Activated CD8-positive, alpha-beta memory T cell treated with anti-CD3 and anti-CD28 coated beads, Interleukin-2, amount 50 U/mL, for 24 hours (primary cell): ENCODE measurements around the gene EMID1.

Source experiments
- DNase-seq: peaks from one replicate; pipeline ENCODE4 v3.0.0-alpha.2; 2020; ENCODE audit errors: extremely low read depth

The EMID1 gene

GRCh38 chr22:29291215-29291614, 85.5 kb downstream of the EMID1 start:
- DNase-seq = no peak

- no peak for DNase-seq
Measured at GRCh38 chr22:29292379-29292778, 86.7 kb downstream of the EMID1 start.

- no peak for DNase-seq
Measured at GRCh38 chr22:29298641-29299040, 92.9 kb downstream of the EMID1 start.

GRCh38 chr22:29299136-29299900, 93.6 kb downstream of the EMID1 start:
- no peak for DNase-seq

GRCh38 chr22:29300467-29300806, 94.7 kb downstream of the EMID1 start:
- no peak for DNase-seq

GRCh38 chr22:29300807-29301601, 95.3 kb downstream of the EMID1 start:
- no peak for DNase-seq

- DNase-seq = no peak
Measured at GRCh38 chr22:29301716-29302401, 96.2 kb downstream of the EMID1 start.

GRCh38 chr22:29302402-29302680, 96.6 kb downstream of the EMID1 start:
- no peak for DNase-seq

GRCh38 chr22:29302681-29303465, 97.2 kb downstream of the EMID1 start:
- no peak for DNase-seq

- DNase-seq = no peak
Measured at GRCh38 chr22:29305836-29306174, 100.1 kb downstream of the EMID1 start.

- no peak for DNase-seq
Measured at GRCh38 chr22:29306175-29306834, 100.6 kb downstream of the EMID1 start, which contains the start of gene GAS2L1. Gene GAS2L1 (plus strand): TSS chr22:29306650. CDS start chr22:29308106, 1,456 bp downstream.

GRCh38 chr22:29306835-29307595, 101.3 kb downstream of the EMID1 start:
- DNase-seq = no peak

- no peak for DNase-seq
Measured at GRCh38 chr22:29307596-29308147, 102.0 kb downstream of the EMID1 start.

- DNase-seq = no peak
Measured at GRCh38 chr22:29308148-29308790, 102.6 kb downstream of the EMID1 start.

GRCh38 chr22:29308791-29309262, 103.1 kb downstream of the EMID1 start:
- no peak for DNase-seq
